ENCODE measurements around the gene OR56A3. TPM values are rescaled to one million over a fixed set of nuclear protein-coding genes. Genes with fewer than 3 reads are reported as not detected.
"Not testable (repeated sequence)": the region's sequence is repeated elsewhere in the genome, so short reads cannot be mapped to it uniquely, and the experiment has no call there.

The OR56A3 gene
- polyA plus RNA-seq (2013, experiment 1 of 2; ENCODE audit: insufficient read length): not detected
- polyA plus RNA-seq (2013, experiment 2 of 2; ENCODE audit: insufficient read length): not detected

GRCh38 chr11:5941951-5942350 is at the start of gene OR56A3:
TSS of gene OR56A3 (plus strand) at chr11:5942251. CDS start at chr11:5947347, 5,096 bp downstream.
- DNase-seq: no peak

- no peak for DNase-seq
Measured at GRCh38 chr11:5892908-5893307, 49.1 kb upstream of the OR56A3 start, which contains the start of gene OR52E5. TSS of gene OR52E5 (plus strand) at chr11:5893208. CDS start at chr11:5900777, 7,569 bp downstream.

DNA sequence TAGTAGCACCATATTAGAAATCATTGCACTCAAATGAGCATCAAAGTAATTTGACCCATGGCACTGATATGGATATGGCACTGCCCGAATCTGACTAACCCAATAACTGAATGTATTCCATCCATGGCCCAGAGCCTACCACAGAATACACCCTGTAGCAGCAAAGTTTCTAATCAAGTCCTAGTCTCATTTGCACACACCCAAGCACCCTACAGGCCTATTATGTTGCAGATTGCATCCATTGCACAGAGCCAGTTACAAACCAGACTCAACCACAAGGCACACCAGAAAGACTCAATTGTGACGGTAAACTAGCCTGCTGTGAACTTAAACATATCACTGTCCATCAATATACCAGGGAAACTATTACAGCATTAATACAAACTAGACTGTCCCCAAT is 42.5 kb upstream of the OR56A3 start:
- no peak for DNase-seq

- no peak for DNase-seq
Measured at GRCh38 chr11:5910540-5910939, 31.5 kb upstream of the OR56A3 start.

DNA sequence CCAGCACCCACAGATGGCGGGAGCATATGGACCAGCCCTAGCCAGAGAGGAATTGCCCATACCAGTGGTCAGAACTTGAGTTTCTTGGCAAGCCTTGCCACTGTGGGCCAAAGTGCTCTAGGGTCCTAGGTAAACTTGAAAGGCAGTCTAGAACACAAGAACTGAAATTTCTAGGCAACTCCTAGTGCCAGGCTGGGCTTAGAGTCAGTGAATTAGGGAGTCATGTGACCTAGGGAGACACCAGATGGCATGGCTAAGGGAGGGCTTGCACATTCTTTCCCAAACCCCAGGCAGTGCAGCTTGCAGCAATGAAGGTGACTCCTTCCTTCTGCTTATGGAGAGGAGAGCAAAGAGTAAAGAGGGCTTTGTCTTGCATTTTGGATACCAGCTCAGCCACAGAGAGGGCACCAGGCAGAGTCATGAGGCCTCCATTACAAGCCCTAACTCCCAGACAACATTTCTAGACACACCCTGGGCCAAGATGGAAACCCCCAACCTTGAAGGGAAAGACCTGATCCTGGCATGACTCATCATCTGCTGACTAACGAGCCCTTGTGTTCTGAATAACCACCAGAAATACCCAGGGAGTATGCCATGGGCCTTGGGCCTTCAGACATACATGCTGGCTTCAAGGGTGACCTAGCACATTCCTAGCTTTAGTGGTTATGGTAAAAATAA is 19.2 kb upstream of the OR56A3 start:
- no peak for DNase-seq

DNA sequence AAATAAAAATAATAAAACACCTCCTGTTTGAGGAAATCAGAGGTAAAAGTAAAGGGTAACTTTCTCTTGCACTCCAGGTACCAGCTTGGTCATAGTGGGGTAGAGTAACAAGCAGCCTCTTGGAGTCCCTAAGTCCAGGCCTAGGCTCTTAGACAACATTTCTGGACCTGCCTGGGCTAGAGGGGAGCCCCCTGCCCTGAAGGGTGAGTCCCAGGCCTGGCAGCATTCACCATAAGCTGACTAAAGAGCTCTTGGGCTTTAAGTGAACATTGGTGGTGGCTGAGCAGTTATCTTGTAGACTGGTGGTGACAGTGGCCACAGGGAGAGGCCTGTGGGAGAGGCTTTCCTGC is 18.6 kb upstream of the OR56A3 start:
- DNase-seq: no peak

DNA sequence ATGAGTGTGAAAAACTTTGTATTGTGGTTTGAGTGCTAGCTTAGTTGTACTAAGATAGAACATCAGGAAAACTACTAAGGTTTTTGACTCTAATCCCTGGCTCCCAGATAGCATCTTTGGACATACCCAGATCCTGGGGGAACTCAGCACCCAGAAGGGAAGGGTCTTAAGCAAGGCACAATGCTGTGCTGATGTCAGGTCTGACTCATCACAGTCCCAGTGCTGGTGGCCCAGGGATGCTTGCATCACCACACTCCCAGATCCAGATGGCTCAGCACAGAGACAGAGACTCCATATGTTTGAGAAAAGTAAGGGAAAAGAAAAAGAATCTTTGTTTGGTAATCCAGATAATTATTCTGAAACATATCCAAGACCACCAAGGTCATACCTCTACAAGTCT is 18.3 kb upstream of the OR56A3 start:
- no peak for DNase-seq

GRCh38 chr11:5928271-5928670 is 13.8 kb upstream of the OR56A3 start:
- DNase-seq: no peak

DNA sequence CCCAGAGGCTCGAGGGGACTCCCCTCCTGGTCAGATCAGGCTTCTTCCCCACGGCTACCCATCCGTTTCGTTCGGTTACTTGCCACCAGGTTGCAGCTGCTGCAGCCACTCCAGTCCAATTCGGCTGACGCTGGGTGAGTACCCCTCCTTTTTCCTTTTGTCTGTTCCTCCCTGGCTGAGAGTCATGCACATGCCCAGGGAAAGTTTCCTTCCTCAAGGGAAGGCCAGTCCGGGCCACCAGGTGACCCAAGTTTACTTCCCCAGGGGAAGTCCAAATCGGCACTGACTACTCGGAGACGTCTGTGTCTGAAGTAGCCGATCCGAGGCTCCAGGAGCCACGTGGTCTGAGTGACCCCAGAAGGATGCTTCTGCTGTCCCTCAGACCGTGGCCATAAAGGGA is 13.2 kb upstream of the OR56A3 start:
- DNase-seq: no peak

- DNase-seq: no peak
Measured at GRCh38 chr11:5929571-5930368, 12.3 kb upstream of the OR56A3 start.

DNA sequence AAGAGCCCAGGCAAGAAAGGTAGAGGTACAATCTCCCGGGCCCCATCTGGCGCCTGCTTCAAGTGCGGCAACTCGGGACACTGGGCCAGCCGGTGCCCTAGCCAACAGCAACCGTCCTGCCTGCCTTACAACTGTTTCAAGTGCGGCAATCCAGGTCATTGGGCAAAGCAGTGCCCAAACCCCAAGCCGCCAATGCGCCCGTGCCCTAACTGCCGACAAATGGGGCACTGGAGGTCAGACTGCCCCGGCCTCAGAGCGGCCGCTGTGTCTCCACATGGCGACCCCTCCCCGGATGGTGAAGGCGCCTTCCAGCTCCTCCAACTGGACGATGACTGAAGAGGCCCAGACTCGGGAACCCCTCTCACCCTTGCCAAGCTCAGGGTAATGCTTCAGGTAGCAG is 11.4 kb upstream of the OR56A3 start:
- DNase-seq: no peak

- no peak for DNase-seq
Measured at GRCh38 chr11:5931061-5931460, 11.0 kb upstream of the OR56A3 start.

GRCh38 chr11:5932671-5933070 is 9.4 kb upstream of the OR56A3 start:
- DNase-seq: no peak

DNA sequence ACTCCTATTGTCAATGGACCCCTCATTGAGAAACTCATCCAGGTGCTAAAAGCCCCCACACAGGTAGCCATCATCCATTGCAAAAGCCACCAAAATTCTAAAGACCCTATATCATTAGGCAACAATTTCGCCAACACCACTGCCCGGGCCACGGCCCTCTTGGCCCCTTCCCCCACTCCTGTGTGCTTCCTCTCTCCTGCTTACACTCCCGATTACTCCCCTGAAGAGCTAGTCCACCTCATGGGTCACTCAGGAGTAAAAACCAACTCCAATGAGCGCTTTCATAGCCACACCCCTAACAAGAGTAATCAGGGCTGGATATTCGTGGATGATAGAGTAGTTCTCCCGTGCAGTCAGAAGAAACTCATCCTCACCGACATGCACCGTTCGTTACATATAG is 8.9 kb upstream of the OR56A3 start:
- no peak for DNase-seq

GRCh38 chr11:5937868-5938602 is 4.0 kb upstream of the OR56A3 start:
- no peak for DNase-seq

- no peak for DNase-seq
Measured at GRCh38 chr11:5938603-5938965, 3.5 kb upstream of the OR56A3 start.

DNA sequence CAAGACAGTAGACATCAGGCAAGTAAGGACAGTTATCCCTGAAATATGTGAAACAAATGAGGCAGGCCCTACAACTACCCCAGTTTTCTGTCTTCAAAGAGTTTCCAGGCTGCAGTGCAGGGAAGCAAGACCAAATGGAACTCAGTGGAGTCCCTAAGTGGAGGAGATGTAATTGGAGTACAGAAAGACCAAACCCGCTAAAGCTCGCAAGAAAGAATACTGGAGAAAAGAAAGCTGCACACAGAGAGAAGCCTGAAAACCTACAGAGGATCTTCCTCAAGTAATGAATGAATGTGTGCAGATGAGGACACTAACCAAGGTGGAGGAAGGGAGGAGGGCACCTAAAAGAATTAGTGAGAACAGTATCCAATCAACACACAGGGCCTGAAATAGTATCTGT is 1.3 kb upstream of the OR56A3 start:
- no peak for DNase-seq

DNA sequence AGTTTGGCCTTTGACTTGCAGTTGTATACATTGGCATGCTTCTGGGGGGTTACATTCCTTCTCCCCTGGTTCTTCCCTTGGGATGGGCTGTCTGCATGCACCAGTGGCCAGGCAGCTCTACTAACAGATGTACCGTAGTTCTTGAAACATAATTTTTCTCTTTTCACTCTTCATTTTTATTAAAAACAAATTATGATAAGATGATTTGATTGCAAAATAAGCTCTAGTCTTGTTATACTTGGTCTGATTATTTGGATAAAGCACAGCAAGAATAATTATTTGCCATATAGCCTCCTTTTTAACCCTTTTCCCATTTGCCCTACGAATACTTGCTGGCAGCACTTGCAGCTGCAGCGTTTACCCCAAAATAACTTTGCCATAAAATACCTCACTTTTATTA is 13.5 kb downstream of the OR56A3 start:
- DNase-seq: no peak

DNA sequence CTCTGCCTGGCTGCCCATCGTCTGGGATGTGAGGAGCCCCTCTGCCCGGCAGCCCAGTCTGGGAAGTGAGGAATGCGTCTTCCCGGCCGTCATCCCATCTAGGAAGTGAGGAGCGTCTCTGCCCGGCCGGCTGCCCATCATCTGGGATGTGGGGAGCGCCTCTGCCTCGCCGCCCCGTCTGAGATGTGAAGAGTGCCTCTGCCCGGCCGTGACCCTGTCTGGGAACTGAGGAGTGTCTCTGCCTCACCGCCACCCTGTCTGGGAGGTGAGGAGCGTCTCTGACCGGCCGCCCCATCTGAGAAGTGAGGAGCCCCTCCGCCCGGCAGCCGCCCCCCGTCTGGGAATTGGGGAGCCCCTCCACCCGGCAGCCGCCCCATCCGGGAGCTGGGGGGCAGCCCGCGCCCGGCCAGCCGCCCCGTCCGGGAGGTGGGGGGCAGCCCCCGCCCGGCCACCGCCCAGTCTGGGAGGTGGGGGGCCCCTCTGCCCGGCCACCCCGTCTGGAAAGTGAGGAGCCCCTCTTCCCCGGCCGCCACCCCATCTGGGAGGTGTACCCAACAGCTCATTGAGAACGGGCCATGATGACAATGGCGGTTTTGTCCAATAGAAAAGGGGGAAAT is 18.8 kb downstream of the OR56A3 start:
- DNase-seq: not testable (repeated sequence)

DNA sequence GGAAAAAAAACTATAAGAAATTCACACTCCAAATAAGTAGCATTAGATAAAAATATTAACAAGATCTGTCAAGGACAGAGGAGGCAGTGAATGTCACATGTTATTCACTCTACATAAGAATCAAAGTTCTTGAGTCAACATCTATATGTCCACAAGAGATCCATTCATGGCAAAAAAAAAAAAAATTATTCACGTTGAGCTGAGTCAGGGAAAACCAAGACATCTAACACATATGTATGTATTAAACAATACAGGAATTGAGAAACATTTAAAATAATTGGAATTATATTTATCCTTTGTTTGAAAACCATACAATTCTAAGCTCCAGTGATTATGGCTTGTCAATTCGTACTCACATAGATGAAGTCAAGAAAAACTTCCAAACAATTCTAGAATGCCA is 24.9 kb downstream of the OR56A3 start:
- DNase-seq: no peak

- DNase-seq: no peak
Measured at GRCh38 chr11:5967708-5968107, 25.7 kb downstream of the OR56A3 start.

DNA sequence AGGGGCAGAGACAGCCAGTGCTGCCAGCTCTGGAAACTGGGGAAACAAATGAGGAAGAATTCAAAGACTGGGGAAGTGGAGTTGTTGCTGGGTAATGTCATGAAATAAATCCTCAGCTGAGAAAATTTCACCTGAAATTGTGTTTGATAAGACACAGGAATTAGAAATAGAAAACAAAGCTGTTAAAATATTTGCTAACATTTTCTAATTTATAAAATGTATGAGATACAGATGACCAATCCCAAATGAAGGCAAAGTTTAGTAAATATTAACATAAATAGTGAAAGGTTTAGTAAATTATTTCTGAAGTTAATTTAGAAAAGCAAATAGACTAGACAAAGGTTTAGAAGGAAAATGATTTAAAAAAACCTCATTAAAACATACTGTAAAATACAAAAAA is 26.3 kb downstream of the OR56A3 start, which contains the start of gene OR56A5:
OR56A5 (minus strand) TSS at position 101 of the 400 bp plus-strand sequence; CDS start at position 101, 0 bp downstream.
- no peak for DNase-seq

GRCh38 chr11:5973530-5973929 is 31.5 kb downstream of the OR56A3 start:
- no peak for DNase-seq
